Activated naive CD4-positive, alpha-beta T cell treated with anti-CD3 and anti-CD28 coated beads, Interleukin-2, amount 50 U/mL, for 16 hours (primary cell): ENCODE results near the gene CD151.

Source experiments
- DNase-seq: peaks from one replicate; pipeline ENCODE4 v3.0.0-alpha.2; 2020

Gene CD151

GRCh38 chr11:859394-860131 is 26.8 kb downstream of the CD151 start:
- DNase-seq, result no peak

GRCh38 chr11:860234-861104 is 27.7 kb downstream of the CD151 start:
- no peak for DNase-seq

GRCh38 chr11:861105-861479 is 28.3 kb downstream of the CD151 start:
- no peak for DNase-seq

GRCh38 chr11:862081-862661 is 29.4 kb downstream of the CD151 start:
- DNase-seq, result no peak

GRCh38 chr11:862696-863022 is 29.9 kb downstream of the CD151 start:
- DNase-seq, result no peak

- no peak for DNase-seq
Measured at GRCh38 chr11:863023-863909, 30.5 kb downstream of the CD151 start.

GRCh38 chr11:863910-864827 is 31.4 kb downstream of the CD151 start:
- no peak for DNase-seq

- DNase-seq, result no peak
Measured at GRCh38 chr11:864898-865297, 32.1 kb downstream of the CD151 start.

- DNase-seq, result no peak
Measured at GRCh38 chr11:865462-866430, 33.0 kb downstream of the CD151 start.

GRCh38 chr11:866481-866880 is 33.7 kb downstream of the CD151 start:
- DNase-seq, result no peak

GRCh38 chr11:867856-868358 is 35.2 kb downstream of the CD151 start:
- no peak for DNase-seq

GRCh38 chr11:868394-868793 is 35.6 kb downstream of the CD151 start:
- no peak for DNase-seq

- no peak for DNase-seq
Measured at GRCh38 chr11:868802-869201, 36.0 kb downstream of the CD151 start.

GRCh38 chr11:869399-870126 is 36.8 kb downstream of the CD151 start:
- DNase-seq, result no peak

- DNase-seq, result no peak
Measured at GRCh38 chr11:870127-870413, 37.3 kb downstream of the CD151 start.

- DNase-seq, result no peak
Measured at GRCh38 chr11:870418-870817, 37.7 kb downstream of the CD151 start.

- DNase-seq, result no peak
Measured at GRCh38 chr11:871472-871871, 38.7 kb downstream of the CD151 start.

- DNase-seq, result no peak
Measured at GRCh38 chr11:872799-873198, 40.0 kb downstream of the CD151 start.

GRCh38 chr11:873706-874105 is 41.0 kb downstream of the CD151 start:
- DNase-seq, result no peak

GRCh38 chr11:875203-875602 is 42.5 kb downstream of the CD151 start:
- DNase-seq, result no peak
